NB4 (cell line): ENCODE data around the gene NME7.

Source experiments
- CTCF ChIP-seq: IDR thresholded peaks from one replicate; pipeline ENCODE4 v1.5.1; 2012; ENCODE audit warnings: low read depth, low read length
- MYC ChIP-seq: IDR thresholded peaks from 2 replicates; pipeline ENCODE4 v1.6.1; 2011; ENCODE audit warnings: low read depth, low read length
- POLR2A ChIP-seq: IDR thresholded peaks from 2 replicates; pipeline ENCODE4 v1.6.1; 2011; ENCODE audit warnings: mild to moderate bottlenecking; ENCODE audit not compliant: insufficient read length; ENCODE audit errors: extremely low read depth

- TF ChIP-seq CTCF (no peak), POLR2A (no peak), MYC (no peak)
These were observed 279.7 kb downstream of the NME7 start for GRCh38 chr1:169087876-169088275.
